GM23248 (cell line): ENCODE measurements around the gene TCF7L2. TPM values are rescaled to one million over a fixed set of nuclear protein-coding genes. Genes with fewer than 3 reads are reported as not detected.

Experiments
- DNase-seq: peaks from one replicate; pipeline ENCODE4 v3.0.0-alpha.2; 2015
- H2AFZ ChIP-seq: fragments of 200-600 bp; sonication (generic); 2 replicates; pipeline ENCODE4 v1.6.1; 2016; ENCODE audit warnings: antibody characterized with exemption
- H3F3A ChIP-seq: fragments of 200-600 bp; sonication (generic); 2 replicates; pipeline ENCODE4 v1.6.1; 2016; ENCODE audit warnings: mild to moderate bottlenecking, antibody characterized with exemption, mixed run types; ENCODE audit not compliant: insufficient read depth
- H3K27ac ChIP-seq: fragments of 200-600 bp; sonication (generic); 2 replicates; pipeline ENCODE4 v1.5.1; 2016; ENCODE audit warnings: mild to moderate bottlenecking
- H3K27me3 ChIP-seq: fragments of 200-600 bp; sonication (generic); replicated peaks from 2 replicates; pipeline ENCODE4 v1.6.1; 2016; ENCODE audit warnings: mild to moderate bottlenecking; ENCODE audit not compliant: insufficient read depth
- H3K36me3 ChIP-seq: fragments of 200-600 bp; sonication (generic); 2 replicates; pipeline ENCODE4 v1.6.1; 2016; ENCODE audit warnings: low read depth, mild to moderate bottlenecking
- H3K4me1 ChIP-seq: fragments of 200-600 bp; sonication (generic); 2 replicates; pipeline ENCODE4 v1.6.1; 2016; ENCODE audit warnings: mild to moderate bottlenecking; ENCODE audit not compliant: insufficient read depth
- H3K4me2 ChIP-seq: fragments of 200-600 bp; sonication (generic); one replicate; pipeline ENCODE4 v1.6.1; 2016; ENCODE audit warnings: mild to moderate bottlenecking; ENCODE audit not compliant: unreplicated experiment
- H3K4me3 ChIP-seq: fragments of 200-600 bp; sonication (generic); 2 replicates; pipeline ENCODE4 v1.5.1; 2016; ENCODE audit warnings: mild to moderate bottlenecking
- H3K79me2 ChIP-seq: fragments of 200-600 bp; sonication (generic); 2 replicates; pipeline ENCODE4 v1.6.1; 2016; ENCODE audit warnings: mild to moderate bottlenecking; ENCODE audit not compliant: insufficient read depth
- H3K9ac ChIP-seq: fragments of 200-600 bp; sonication (generic); 2 replicates; pipeline ENCODE4 v1.6.1; 2016; ENCODE audit warnings: mild to moderate bottlenecking
- H3K9me2 ChIP-seq: fragments of 200-600 bp; sonication (generic); 2 replicates; pipeline ENCODE4 v1.6.1; 2016; ENCODE audit warnings: mixed run types, mild to moderate bottlenecking, moderate library complexity; ENCODE audit not compliant: insufficient read depth
- H3K9me3 ChIP-seq: fragments of 200-600 bp; sonication (generic); one replicate; pipeline ENCODE4 v1.6.1; 2017; ENCODE audit warnings: low read depth
- H4K20me1 ChIP-seq: fragments of 200-600 bp; sonication (generic); 2 replicates; pipeline ENCODE4 v1.6.0; 2016; ENCODE audit not compliant: insufficient read depth
- EZH2 ChIP-seq: fragments of 200-600 bp; sonication (generic); IDR thresholded peaks from 2 replicates; pipeline ENCODE4 v1.6.1; 2018; ENCODE audit warnings: antibody characterized with exemption, mild to moderate bottlenecking; ENCODE audit not compliant: insufficient read depth, poor library complexity, severe bottlenecking
- EZH2phosphoT487 ChIP-seq: fragments of 200-600 bp; sonication (generic); IDR thresholded peaks from 2 replicates; pipeline ENCODE4 v1.6.1; 2018; ENCODE audit warnings: antibody characterized with exemption, moderate library complexity, mild to moderate bottlenecking, low read depth; ENCODE audit not compliant: insufficient read depth
- WGBS, 2 experiments: methylation state at CpG; one replicate each; pipeline ENCODE4 v1.1.6; 2015 to 2017; ENCODE audit warnings: low lambda C conversion rate in 2 of 2, low coverage in 1 of 2; ENCODE audit errors: missing lambda C conversion rate in 2 of 2; 5-methylcytosine and 5-hydroxymethylcytosine counted together
- in situ Hi-C: fragments of 300-500 bp; cut with MboI; formaldehyde crosslinking; loops from 2 replicates; pipeline ENCODE4 v1.15.0; 2020
- polyA plus RNA-seq: library from polyadenylated mRNA; unstranded; fragments of >200 nt; fragmentation: Nextera tagmentation; extraction: Ambion mirVana; gene quantifications from 2 replicates; pipeline ENCODE4 v1.2.1, GENCODE V29; 2016
- total RNA-seq: library from RNA; depleted of rRNA; stranded (reverse); fragments of >200 nt; shearing (Covaris generic); gene quantifications from 2 replicates; pipeline ENCODE4 v1.2.3, GENCODE V29; 2014

Gene TCF7L2
- total and polyA plus RNA-seq, 2 experiments from 2014 or later, result 6.2 to 19.3 TPM

GRCh38 chr10:112932658-112933057 is 17.4 kb upstream of the TCF7L2 start:
- H4K20me1 ChIP-seq, result no peaks in the 10 kb centered on the region
- no peak overlapping the region for H3K4me3 ChIP-seq
- H2AFZ ChIP-seq, result no peak overlapping the region
- no peak overlapping the region for H3K4me2 ChIP-seq
- no peak for DNase-seq
- H3K9ac ChIP-seq, result no peak overlapping the region
- 91 to 94% methylated on average over 4 of the region's 4 CpGs for WGBS, 2 experiments
- no peaks in the 10 kb centered on the region for H3K9me3 ChIP-seq
- H3K27me3 ChIP-seq, result no peaks in the 10 kb centered on the region
- no peaks in the 10 kb centered on the region for H3K9me2 ChIP-seq
- no peak overlapping the region for H3K27ac ChIP-seq
- H3F3A ChIP-seq, result no peaks in the 10 kb centered on the region
- H3K79me2 ChIP-seq, result no peaks in the 10 kb centered on the region
- in situ Hi-C loops, result no loop called here
- TF ChIP-seq EZH2phosphoT487 (no peak), EZH2 (no peak)
- no peaks in the 10 kb centered on the region for H3K4me1 ChIP-seq
- no peaks in the 10 kb centered on the region for H3K36me3 ChIP-seq

- H4K20me1 ChIP-seq, result no peaks in the 10 kb centered on the region
- H3K4me3 ChIP-seq, result no peak overlapping the region
- no peak overlapping the region for H2AFZ ChIP-seq
- H3K27ac ChIP-seq, result no peak overlapping the region
- no peaks in the 10 kb centered on the region for H3K79me2 ChIP-seq
- H3K9ac ChIP-seq, result no peak overlapping the region
- no peaks in the 10 kb centered on the region for H3K36me3 ChIP-seq
- no peak overlapping the region for H3K4me2 ChIP-seq
- no peaks in the 10 kb centered on the region for H3F3A ChIP-seq
- H3K27me3 ChIP-seq, result no peaks in the 10 kb centered on the region
- no peaks in the 10 kb centered on the region for H3K9me3 ChIP-seq
- no peak for DNase-seq
- no peaks in the 10 kb centered on the region for H3K9me2 ChIP-seq
- in situ Hi-C loops, result no loop called here
- no peak for TF ChIP-seq EZH2
- TF ChIP-seq EZH2phosphoT487, result no peak
- 41 to 53% methylated on average over 2 of the region's 2 CpGs for WGBS, 2 experiments
- H3K4me1 ChIP-seq, result no peaks in the 10 kb centered on the region
These were observed 15.9 kb upstream of the TCF7L2 start for GRCh38 chr10:112934193-112934592.

GRCh38 chr10:112938808-112939482 is 11.1 kb upstream of the TCF7L2 start:
- no peak overlapping the region for H2AFZ ChIP-seq
- 94% methylated on average over 6 of the region's 6 CpGs for WGBS, 2 experiments
- H4K20me1 ChIP-seq, result no peaks in the 10 kb centered on the region
- H3K9me3 ChIP-seq, result no peaks in the 10 kb centered on the region
- no peak overlapping the region for H3K9ac ChIP-seq
- DNase-seq, result no peak
- no peaks in the 10 kb centered on the region for H3K9me2 ChIP-seq
- H3K4me2 ChIP-seq, result no peak overlapping the region
- H3K27ac ChIP-seq, result no peak overlapping the region
- H3K27me3 ChIP-seq, result no peaks in the 10 kb centered on the region
- in situ Hi-C loops, result no loop called here
- no peaks in the 10 kb centered on the region for H3F3A ChIP-seq
- TF ChIP-seq EZH2phosphoT487, result no peak
- no peak for TF ChIP-seq EZH2
- no peaks in the 10 kb centered on the region for H3K4me1 ChIP-seq
- no peak overlapping the region for H3K4me3 ChIP-seq
- no peaks in the 10 kb centered on the region for H3K36me3 ChIP-seq
- no peaks in the 10 kb centered on the region for H3K79me2 ChIP-seq

GRCh38 chr10:112945811-112946210 is 4.2 kb upstream of the TCF7L2 start:
- Histone ChIP-seq H3K27me3 (no peaks in the 10 kb centered on the region), H2AFZ (no peak overlapping the region), H3K9me3 (no peaks in the 10 kb centered on the region), H3K36me3 (no peaks in the 10 kb centered on the region), H4K20me1 (no peaks in the 10 kb centered on the region), H3F3A (peaks cover 10% of the 10 kb centered on the region; the same call in 1 of the 2 replicates), H3K79me2 (peaks cover 7% of the 10 kb centered on the region), H3K9ac (no peak overlapping the region), H3K27ac (no peak overlapping the region), H3K4me1 (no peaks in the 10 kb centered on the region), H3K4me3 (no peak overlapping the region), H3K4me2 (no peak overlapping the region), H3K9me2 (no peaks in the 10 kb centered on the region)
- in situ Hi-C loops, result loop anchor here (10.0 kb wide), 1 partner anchor 221 kb away; no protein-coding TSS in a partner anchor
- WGBS, 2 experiments, result 52% methylated on average over 5 of the region's 5 CpGs
- no peak for DNase-seq
- TF ChIP-seq EZH2 (no peak), EZH2phosphoT487 (no peak)
